Right lobe of liver (tissue), 4 donors: ENCODE data around the gene PPFIBP1.
"Not testable (repeated sequence)": the region's sequence is repeated elsewhere in the genome, so short reads cannot be mapped to it uniquely, and the experiment has no call there.

ENCODE experiments used
- CTCF ChIP-seq, 4 donors: fragments of 200-600 bp in 3 of 4; fragments of 450-650 bp in 1 of 4; IDR thresholded peaks; one replicate each; pipeline versions ENCODE4 v1.5.1 to v1.8.0; 2016 to 2022; ENCODE audit warnings: antibody characterized with exemption in 4 of 4, mild to moderate bottlenecking in 2 of 4
- POLR2A ChIP-seq: fragments of 450-650 bp; IDR thresholded peaks from one replicate; pipeline ENCODE4 v1.6.1; 2017; ENCODE audit warnings: antibody characterized with exemption, mild to moderate bottlenecking
- donor health status: DM: no; HTN: no; CAD: no.
- donor health status: DM: no; HTN: no; CAD: no.
- donor health status: DM: no; HTN: yes; CAD: no.

- TF ChIP-seq CTCF (IDR thresholded peaks at IDR 0.05); POLR2A: not testable (repeated sequence)
These were observed 210.3 kb downstream of the PPFIBP1 start for GRCh38 chr12:27734321-27734720.
